Smooth muscle cell (in vitro differentiated cells): ENCODE measurements around the gene WNT3A. TPM values are rescaled to one million over a fixed set of nuclear protein-coding genes. Genes with fewer than 3 reads are reported as not detected.

Experiments
- DNase-seq: peaks from one replicate; lab custom pipeline; 2025; ENCODE audit not compliant: unreplicated experiment; lab: John Stamatoyannopoulos, UW
- H2AFZ ChIP-seq: fragments of 200-600 bp; sonication (generic); 2 replicates; pipeline ENCODE4 v1.6.0; 2016; ENCODE audit warnings: antibody characterized with exemption, low read depth, mild to moderate bottlenecking
- H3F3A ChIP-seq: fragments of 200-600 bp; sonication (generic); 2 replicates; pipeline ENCODE4 v1.6.0; 2017; ENCODE audit warnings: antibody characterized with exemption, low read depth
- H3K27ac ChIP-seq: fragments of 200-600 bp; sonication (generic); 2 replicates; pipeline ENCODE4 v1.5.1; 2016; ENCODE audit warnings: low read depth, mild to moderate bottlenecking
- H3K27me3 ChIP-seq: fragments of 200-600 bp; sonication (generic); 2 replicates; pipeline ENCODE4 v1.6.1; 2016; ENCODE audit warnings: low read depth, mild to moderate bottlenecking
- H3K36me3 ChIP-seq: fragments of 200-600 bp; sonication (generic); 2 replicates; pipeline ENCODE4 v1.5.1; 2016; ENCODE audit warnings: low read depth
- H3K4me1 ChIP-seq: fragments of 200-600 bp; sonication (generic); 2 replicates; pipeline ENCODE4 v1.5.1; 2016; ENCODE audit warnings: low read depth
- H3K4me2 ChIP-seq: fragments of 200-600 bp; sonication (generic); 2 replicates; pipeline ENCODE4 v1.6.0; 2016; ENCODE audit warnings: mild to moderate bottlenecking
- H3K4me3 ChIP-seq: fragments of 200-600 bp; sonication (generic); 2 replicates; pipeline ENCODE4 v1.5.1; 2016; ENCODE audit warnings: mild to moderate bottlenecking
- H3K79me2 ChIP-seq: fragments of 200-600 bp; sonication (generic); 2 replicates; pipeline ENCODE4 v1.6.0; 2016; ENCODE audit warnings: low read depth, mild to moderate bottlenecking
- H3K9ac ChIP-seq: fragments of 200-600 bp; sonication (generic); 2 replicates; pipeline ENCODE4 v1.6.0; 2016; ENCODE audit warnings: low read depth
- H3K9me3 ChIP-seq: fragments of 200-600 bp; sonication (generic); replicated peaks from 2 replicates; pipeline ENCODE4 v1.5.1; 2016; ENCODE audit warnings: low read depth
- H4K20me1 ChIP-seq: fragments of 200-600 bp; sonication (generic); 2 replicates; pipeline ENCODE4 v1.6.0; 2016; ENCODE audit warnings: low read depth
- CTCF ChIP-seq: fragments of 200-600 bp; sonication (generic); IDR thresholded peaks from 2 replicates; pipeline ENCODE4 v1.5.1; 2017; ENCODE audit warnings: borderline replicate concordance, mild to moderate bottlenecking, antibody characterized with exemption; ENCODE audit not compliant: insufficient read depth, poor library complexity, severe bottlenecking
- WGBS: methylation state at CpG from one replicate; pipeline ENCODE4 v1.1.7; 2016; ENCODE audit warnings: low lambda C conversion rate; 5-methylcytosine and 5-hydroxymethylcytosine counted together
- polyA plus RNA-seq: library from polyadenylated mRNA; unstranded; fragments of >200 nt; fragmentation: Nextera tagmentation; extraction: Ambion mirVana; gene quantifications from 2 replicates; pipeline ENCODE4 v1.2.1, GENCODE V29; 2016
- total RNA-seq: library from RNA; depleted of rRNA; stranded (reverse); fragments of >200 nt; gene quantifications from 2 replicates; pipeline ENCODE4 v1.2.3, GENCODE V29; 2014

The WNT3A gene
- total RNA-seq = 0.13 TPM in 1 of 2 replicates, not detected in the other
- not detected in 2 replicates for polyA plus RNA-seq

- H3K4me1 ChIP-seq = peaks cover 3% of the 10 kb centered on the region
- H3K4me2 ChIP-seq = peak within 1 kb of the TSS; percentile 81
- no peak within 1 kb of the TSS for H2AFZ ChIP-seq
- peak within 1 kb of the TSS; percentile 32 for H3K4me3 ChIP-seq
- no peaks in the 10 kb centered on the region for H4K20me1 ChIP-seq
- no peaks in the 10 kb centered on the region for H3K9me3 ChIP-seq
- no peaks in the 10 kb centered on the region for H3K36me3 ChIP-seq
- no peak for DNase-seq
- WGBS = 2% methylated on average over 9 of the region's 48 CpGs
- TF ChIP-seq CTCF = no peak
- H3K27ac ChIP-seq = no peak within 1 kb of the TSS
- H3K27me3 ChIP-seq = peaks cover 85% of the 10 kb centered on the region
- H3F3A ChIP-seq = no peaks in the 10 kb centered on the region
- H3K9ac ChIP-seq = no peak within 1 kb of the TSS
- H3K79me2 ChIP-seq = no peaks in the 10 kb centered on the region
These were observed at the start of gene WNT3A for GRCh38 chr1:228006786-228007048. Gene WNT3A, plus strand, starts transcription at chr1:228006998. Its CDS starts 131 bp downstream, at chr1:228007129.

GRCh38 chr1:227958617-227959324, 48.0 kb upstream of the WNT3A start:
- Histone ChIP-seq H3K4me1 (no peaks in the 10 kb centered on the region), H3K9ac (no peak overlapping the region)
- WGBS = 88% methylated on average over 2 of the region's 2 CpGs

GRCh38 chr1:227959325-227959860, 47.4 kb upstream of the WNT3A start:
- H3K4me3 ChIP-seq = no peak overlapping the region
- H3K27ac ChIP-seq = no peak overlapping the region
- WGBS = 87% methylated on average over 10 of the region's 10 CpGs
- no peaks in the 10 kb centered on the region for H3K36me3 ChIP-seq
- DNase-seq = no peak
- no peaks in the 10 kb centered on the region for H3K79me2 ChIP-seq
- no peak overlapping the region for H3K4me2 ChIP-seq
- H3K4me1 ChIP-seq = no peaks in the 10 kb centered on the region
- H3F3A ChIP-seq = no peaks in the 10 kb centered on the region
- no peaks in the 10 kb centered on the region for H3K9me3 ChIP-seq
- no peaks in the 10 kb centered on the region for H4K20me1 ChIP-seq
- no peak for TF ChIP-seq CTCF
- peaks cover 11% of the 10 kb centered on the region for H3K27me3 ChIP-seq
- H2AFZ ChIP-seq = no peak overlapping the region
- H3K9ac ChIP-seq = no peak overlapping the region

More at GRCh38 chr1:227958617-227959324, 48.0 kb upstream of the WNT3A start:
- H3K27me3 ChIP-seq = peaks cover 11% of the 10 kb centered on the region
- no peaks in the 10 kb centered on the region for H3K79me2 ChIP-seq
- no peak for TF ChIP-seq CTCF
- H3K9me3 ChIP-seq = no peaks in the 10 kb centered on the region
- H3K4me2 ChIP-seq = no peak overlapping the region
- DNase-seq = no peak
- H4K20me1 ChIP-seq = no peaks in the 10 kb centered on the region
- no peak overlapping the region for H2AFZ ChIP-seq
- no peaks in the 10 kb centered on the region for H3F3A ChIP-seq
- H3K27ac ChIP-seq = no peak overlapping the region
- H3K36me3 ChIP-seq = no peaks in the 10 kb centered on the region
- no peak overlapping the region for H3K4me3 ChIP-seq
